ENCODE measurements around the gene SECISBP2L. TPM values are rescaled to one million over a fixed set of nuclear protein-coding genes. Genes with fewer than 3 reads are reported as not detected.

SECISBP2L gene
- total and polyA plus RNA-seq, 2 of the 4 experiments (the other 2 are of a cell fraction), result 13.1 to 34.1 TPM

- no CpG with 5 or more reads among the region's 8 CpGs for WGBS, 2 experiments (ENCODE audit: extremely low coverage in 2 of 2, insufficient read length in 1 of 2)
- DNase-seq, result peak; percentile 1
- in situ Hi-C loops (cut with MboI; ENCODE audit: low sequenced_read_pairs), result no loop called here
- no peak for TF ChIP-seq MXI1 (IDR thresholded peaks at IDR 0.05; ENCODE audit: borderline replicate concordance, low read depth, low read length)
- no peak for TF ChIP-seq FOS (IDR thresholded peaks at IDR 0.05; ENCODE audit: low read depth, low read length)
- TF ChIP-seq SMC3 (IDR thresholded peaks at IDR 0.05; ENCODE audit: low read depth, low read length), result no peak
- no peak for TF ChIP-seq RCOR1 (IDR thresholded peaks at IDR 0.05; ENCODE audit: insufficient replicate concordance, low read length)
- no peak for TF ChIP-seq CHD1 (IDR thresholded peaks at IDR 0.05; ENCODE audit: low read depth, low read length)
- no peak for TF ChIP-seq MAZ (IDR thresholded peaks at IDR 0.05; ENCODE audit: borderline replicate concordance, low read depth, low read length)
- TF ChIP-seq CEBPB (IDR thresholded peaks at IDR 0.05; ENCODE audit: low read depth, low read length), result no peak
- no peak for TF ChIP-seq MAFK (IDR thresholded peaks at IDR 0.05; ENCODE audit: low read depth, low read length)
- TF ChIP-seq NFE2L2 (IDR thresholded peaks at IDR 0.05; ENCODE audit: low read depth, low read length), result no peak
- no peak for TF ChIP-seq BHLHE40 (IDR thresholded peaks at IDR 0.05; ENCODE audit: low read depth, low read length)
- no peak for TF ChIP-seq RFX5 (IDR thresholded peaks at IDR 0.05; ENCODE audit: low read depth, low read length)
- no peak for TF ChIP-seq POLR2A (IDR thresholded peaks at IDR 0.05; ENCODE audit: low read depth, low read length)
- no peak for TF ChIP-seq CTCF (conservative IDR thresholded peaks at IDR 0.05; ENCODE audit: low read depth, low read length)
- no peak for TF ChIP-seq USF2 (IDR thresholded peaks at IDR 0.05; ENCODE audit: low read depth, low read length)
Measured at GRCh38 chr15:49044766-49045606, 1.3 kb downstream of the SECISBP2L start.

More at GRCh38 chr15:49044766-49045606, 1.3 kb downstream of the SECISBP2L start:
- no peaks in the 10 kb centered on the region for H3K27me3 ChIP-seq (ENCODE audit: control insufficient read depth, insufficient read depth, low read length)
- ChIA-PET CTCF (interaction anchor here (1.3 kb wide), 1 partner anchor 69 kb away, joined by 3 read pairs; no protein-coding TSS in a partner anchor), POLR2A (ENCODE audit: unreplicated experiment) (interaction anchor here (1.0 kb wide), 1 partner anchor 16 kb away, joined by 3 read pairs; no protein-coding TSS in a partner anchor)
- peaks cover 0 to 29% of the 10 kb centered on the region in 2 experiments; a peak in 2 of 4 replicates for H3K79me1 ChIP-seq (ENCODE audit: low read depth in 1 of 2, low read length in 2 of 2)
- H2BK120ac ChIP-seq (ENCODE audit: low read depth, low read length), result no peak overlapping the region
- peak overlapping the region; percentile 88; the same call in 1 of the 2 replicates for H3K23ac ChIP-seq (ENCODE audit: low read depth, low read length)
- H3K4me2 ChIP-seq (ENCODE audit: low read depth, low read length), result peak overlapping the region; percentile 94
- peaks cover 17% of the 10 kb centered on the region; the same call in 1 of the 2 replicates for H4K20me1 ChIP-seq (ENCODE audit: insufficient read depth, low read length)
- peaks cover 4% of the 10 kb centered on the region for H3K36me3 ChIP-seq (ENCODE audit: control insufficient read depth, insufficient read depth, low read length)
- peaks cover 3% of the 10 kb centered on the region for H3K9me3 ChIP-seq (ENCODE audit: control insufficient read depth, insufficient read depth, low read length)
- H2BK20ac ChIP-seq (ENCODE audit: low read depth, low read length), result no peak overlapping the region
- peak overlapping the region in 1 of 2 experiments; percentile 67; a peak in 2 of 4 replicates for H4K8ac ChIP-seq (ENCODE audit: low read depth in 2 of 2, low read length in 2 of 2)
- no peak overlapping the region; the same call in 2 of the 3 replicates for H2BK15ac ChIP-seq (ENCODE audit: low read depth, low read length)
- H3K18ac ChIP-seq (ENCODE audit: low read depth, low read length), result peak overlapping the region; percentile 78; the same call in 1 of the 2 replicates
- no peak for ATAC-seq (ENCODE audit: low read depth)
- H4K91ac ChIP-seq (ENCODE audit: insufficient read depth, low read depth, low read length), result no peak overlapping the region
- no peak overlapping the region for H2AFZ ChIP-seq (replicated peaks; ENCODE audit: low read length, poor library complexity)
- H2AK9ac ChIP-seq (replicated peaks; ENCODE audit: low read depth, low read length, poor library complexity), result no peak overlapping the region
- dilution Hi-C loops (cut with HindIII; ENCODE audit: low sequenced_read_pairs, unreplicated experiment), result no loop called here
- H3K4me3 ChIP-seq (ENCODE audit: insufficient read depth, low read depth, low read length), result peak overlapping the region; percentile 97
- BruUV-seq (replicated peaks), result TSS peak; percentile 62
- H4K5ac ChIP-seq (ENCODE audit: low read depth, low read length), result peak overlapping the region; percentile 23; the same call in 1 of the 2 replicates
- peak overlapping the region; percentile 96 for H3K14ac ChIP-seq (replicated peaks; ENCODE audit: low read depth, low read length)
- H3K27ac ChIP-seq (ENCODE audit: insufficient read depth, low read length), result peak overlapping the region; percentile 34; the same call in 1 of the 2 replicates
- H3K56ac ChIP-seq (ENCODE audit: extremely low read depth, insufficient read depth, low read length), result peak overlapping the region; percentile 82
- peak overlapping the region; percentile 99 for H3K9ac ChIP-seq (ENCODE audit: low read depth, low read length)
- H3K4ac ChIP-seq (ENCODE audit: low read depth, low read length), result no peak overlapping the region; the same call in 1 of the 2 replicates
- peak overlapping the region; percentile 75 for H2BK5ac ChIP-seq (ENCODE audit: low read depth, low read length, poor library complexity, severe bottlenecking)
- peaks cover 4% of the 10 kb centered on the region; the same call in 1 of the 2 replicates for H3K9me1 ChIP-seq (ENCODE audit: insufficient read depth, low read length)
- intact Hi-C loops (cut with micrococcal nuclease), result loop anchor here (5.0 kb wide), 5 partner anchors 37 to 377 kb away; partner anchors contain the start of gene FGF7
- no peak overlapping the region for H2AK5ac ChIP-seq (ENCODE audit: low read depth, low read length)
- no peaks in the 10 kb centered on the region for H3K4me1 ChIP-seq (ENCODE audit: control insufficient read depth, insufficient read depth, low read length)
